ENCODE results near the gene APCDD1L.
"Not testable (repeated sequence)": the region's sequence is repeated elsewhere in the genome, so short reads cannot be mapped to it uniquely, and the experiment has no call there.

Gene APCDD1L

GRCh38 chr20:58416057-58416456 is 99.1 kb downstream of the APCDD1L start:
- no peak for DNase-seq (ENCODE audit: low spot score)

DNA sequence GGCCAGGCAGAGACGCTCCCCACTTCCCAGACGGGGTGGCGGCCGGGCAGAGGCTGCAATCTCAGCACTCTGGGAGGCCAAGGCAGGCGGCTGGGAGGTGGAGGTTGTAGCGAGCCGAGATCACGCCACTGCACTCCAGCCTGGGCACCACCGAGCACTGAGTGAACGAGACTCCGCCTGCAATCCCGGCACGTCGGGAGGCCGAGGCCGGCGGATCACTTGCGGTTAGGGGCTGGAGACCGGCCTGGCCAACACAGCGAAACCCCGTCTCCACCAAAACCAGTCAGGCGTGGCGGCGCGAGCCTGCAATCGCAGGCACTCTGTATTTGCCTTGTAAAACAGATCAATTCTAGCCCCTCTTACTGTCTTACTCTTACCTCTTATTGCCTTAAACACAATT is 100.4 kb downstream of the APCDD1L start:
- DNase-seq (ENCODE audit: low spot score), result not testable (repeated sequence)

- DNase-seq (ENCODE audit: low spot score), result not testable (repeated sequence)
These were observed 101.0 kb downstream of the APCDD1L start for GRCh38 chr20:58414216-58414615.

All from left forelimb (tissue), 1 donor.